ENCODE results near the gene ANKRD39.
"Not testable (repeated sequence)": the region's sequence is repeated elsewhere in the genome, so short reads cannot be mapped to it uniquely, and the experiment has no call there.

Gene ANKRD39

GRCh38 chr2:96895746-96896651, 38.2 kb upstream of the ANKRD39 start:
- H3K27ac ChIP-seq (ENCODE audit: low read length), result no peak overlapping the region
- H3K27me3 ChIP-seq (ENCODE audit: control insufficient read depth, insufficient read depth, low read length), result no peaks in the 10 kb centered on the region
- H3K4me3 ChIP-seq (ENCODE audit: low read length), result no peak overlapping the region
- no peaks in the 10 kb centered on the region for H3K9me3 ChIP-seq (ENCODE audit: control insufficient read depth, insufficient read depth, low read length)
- no CpG with 5 or more reads among the region's 18 CpGs for WGBS (ENCODE audit: insufficient coverage, insufficient read length)
- H3K4me1 ChIP-seq (ENCODE audit: control insufficient read depth, insufficient read depth, low read length), result peaks cover 11% of the 10 kb centered on the region
- H3K36me3 ChIP-seq (ENCODE audit: control insufficient read depth, insufficient read depth, low read length), result no peaks in the 10 kb centered on the region
- DNase-seq (ENCODE audit: low read depth, low spot score), result no peak

GRCh38 chr2:96895032-96895745, 37.4 kb upstream of the ANKRD39 start:
- Histone ChIP-seq H3K9me3 (ENCODE audit: control insufficient read depth, insufficient read depth, low read length) (no peaks in the 10 kb centered on the region), H3K27ac (ENCODE audit: low read length) (no peak overlapping the region), H3K27me3 (ENCODE audit: control insufficient read depth, insufficient read depth, low read length) (no peaks in the 10 kb centered on the region), H3K4me1 (ENCODE audit: control insufficient read depth, insufficient read depth, low read length) (peaks cover 11% of the 10 kb centered on the region), H3K4me3 (ENCODE audit: low read length) (no peak overlapping the region), H3K36me3 (ENCODE audit: control insufficient read depth, insufficient read depth, low read length) (no peaks in the 10 kb centered on the region)
- no peak for DNase-seq (ENCODE audit: low read depth, low spot score)
- WGBS (ENCODE audit: insufficient coverage, insufficient read length), result 100% methylated on average over 2 of the region's 10 CpGs

GRCh38 chr2:96894151-96894531, 36.3 kb upstream of the ANKRD39 start:
- H3K36me3 ChIP-seq (ENCODE audit: control insufficient read depth, insufficient read depth, low read length), result no peaks in the 10 kb centered on the region
- no peak overlapping the region for H3K27ac ChIP-seq (ENCODE audit: low read length)
- peaks cover 11% of the 10 kb centered on the region for H3K4me1 ChIP-seq (ENCODE audit: control insufficient read depth, insufficient read depth, low read length)
- no peak overlapping the region for H3K4me3 ChIP-seq (ENCODE audit: low read length)
- H3K27me3 ChIP-seq (ENCODE audit: control insufficient read depth, insufficient read depth, low read length), result no peaks in the 10 kb centered on the region
- WGBS (ENCODE audit: insufficient coverage, insufficient read length), result no CpG with 5 or more reads among the region's 3 CpGs
- H3K9me3 ChIP-seq (ENCODE audit: control insufficient read depth, insufficient read depth, low read length), result no peaks in the 10 kb centered on the region
- DNase-seq (ENCODE audit: low read depth, low spot score), result no peak

- H3K4me1 ChIP-seq (ENCODE audit: control insufficient read depth, insufficient read depth, low read length), result peaks cover 11% of the 10 kb centered on the region
- no CpG with 5 or more reads among the region's 16 CpGs for WGBS (ENCODE audit: insufficient coverage, insufficient read length)
These were observed 35.7 kb upstream of the ANKRD39 start for GRCh38 chr2:96893289-96894150.

GRCh38 chr2:96891591-96892333, 33.9 kb upstream of the ANKRD39 start:
- no peak overlapping the region for H3K4me3 ChIP-seq (ENCODE audit: low read length)
- no CpG with 5 or more reads among the region's 11 CpGs for WGBS (ENCODE audit: insufficient coverage, insufficient read length)
- H3K9me3 ChIP-seq (ENCODE audit: control insufficient read depth, insufficient read depth, low read length), result no peaks in the 10 kb centered on the region
- no peak for DNase-seq (ENCODE audit: low read depth, low spot score)
- H3K36me3 ChIP-seq (ENCODE audit: control insufficient read depth, insufficient read depth, low read length), result no peaks in the 10 kb centered on the region
- no peak overlapping the region for H3K27ac ChIP-seq (ENCODE audit: low read length)
- H3K27me3 ChIP-seq (ENCODE audit: control insufficient read depth, insufficient read depth, low read length), result no peaks in the 10 kb centered on the region
- H3K4me1 ChIP-seq (ENCODE audit: control insufficient read depth, insufficient read depth, low read length), result peaks cover 11% of the 10 kb centered on the region

More at GRCh38 chr2:96893289-96894150, 35.7 kb upstream of the ANKRD39 start:
- Histone ChIP-seq H3K27ac (ENCODE audit: low read length) (no peak overlapping the region), H3K9me3 (ENCODE audit: control insufficient read depth, insufficient read depth, low read length) (no peaks in the 10 kb centered on the region), H3K4me3 (ENCODE audit: low read length) (no peak overlapping the region), H3K27me3 (ENCODE audit: control insufficient read depth, insufficient read depth, low read length) (no peaks in the 10 kb centered on the region), H3K36me3 (ENCODE audit: control insufficient read depth, insufficient read depth, low read length) (no peaks in the 10 kb centered on the region)
- DNase-seq (ENCODE audit: low read depth, low spot score), result no peak

GRCh38 chr2:96890726-96891385, 33.0 kb upstream of the ANKRD39 start:
- WGBS (ENCODE audit: insufficient coverage, insufficient read length), result no CpG with 5 or more reads among the region's 6 CpGs
- H3K27ac ChIP-seq (ENCODE audit: low read length), result no peak overlapping the region
- H3K27me3 ChIP-seq (ENCODE audit: control insufficient read depth, insufficient read depth, low read length), result no peaks in the 10 kb centered on the region
- H3K4me1 ChIP-seq (ENCODE audit: control insufficient read depth, insufficient read depth, low read length), result peaks cover 9% of the 10 kb centered on the region
- H3K4me3 ChIP-seq (ENCODE audit: low read length), result no peak overlapping the region
- no peak for DNase-seq (ENCODE audit: low read depth, low spot score)
- H3K36me3 ChIP-seq (ENCODE audit: control insufficient read depth, insufficient read depth, low read length), result no peaks in the 10 kb centered on the region
- no peaks in the 10 kb centered on the region for H3K9me3 ChIP-seq (ENCODE audit: control insufficient read depth, insufficient read depth, low read length)

GRCh38 chr2:96890252-96890651, 32.4 kb upstream of the ANKRD39 start:
- no CpG with 5 or more reads among the region's 7 CpGs for WGBS (ENCODE audit: insufficient coverage, insufficient read length)
- Histone ChIP-seq H3K27me3 (ENCODE audit: control insufficient read depth, insufficient read depth, low read length) (no peaks in the 10 kb centered on the region), H3K36me3 (ENCODE audit: control insufficient read depth, insufficient read depth, low read length) (no peaks in the 10 kb centered on the region), H3K27ac (ENCODE audit: low read length) (no peak overlapping the region), H3K4me1 (ENCODE audit: control insufficient read depth, insufficient read depth, low read length) (peaks cover 4% of the 10 kb centered on the region; the same call in 1 of the 2 replicates), H3K4me3 (ENCODE audit: low read length) (no peak overlapping the region), H3K9me3 (ENCODE audit: control insufficient read depth, insufficient read depth, low read length) (no peaks in the 10 kb centered on the region)
- DNase-seq (ENCODE audit: low read depth, low spot score), result no peak

- not testable (repeated sequence) for H3K36me3 ChIP-seq (ENCODE audit: control insufficient read depth, insufficient read depth, low read length); H3K4me1 ChIP-seq (ENCODE audit: control insufficient read depth, insufficient read depth, low read length)
- 100% methylated on average over 1 of the region's 5 CpGs for WGBS (ENCODE audit: insufficient coverage, insufficient read length)
These were observed 31.7 kb upstream of the ANKRD39 start for GRCh38 chr2:96889502-96889901.

GRCh38 chr2:96888072-96889011, 30.5 kb upstream of the ANKRD39 start:
- no peak overlapping the region for H3K4me3 ChIP-seq (ENCODE audit: low read length)
- no peak for DNase-seq (ENCODE audit: low read depth, low spot score)
- H3K4me1 ChIP-seq (ENCODE audit: control insufficient read depth, insufficient read depth, low read length), result peaks cover 4% of the 10 kb centered on the region; the same call in 1 of the 2 replicates
- H3K27ac ChIP-seq (ENCODE audit: low read length), result no peak overlapping the region
- no peaks in the 10 kb centered on the region for H3K27me3 ChIP-seq (ENCODE audit: control insufficient read depth, insufficient read depth, low read length)
- H3K36me3 ChIP-seq (ENCODE audit: control insufficient read depth, insufficient read depth, low read length), result no peaks in the 10 kb centered on the region
- WGBS (ENCODE audit: insufficient coverage, insufficient read length), result no CpG with 5 or more reads among the region's 12 CpGs
- no peaks in the 10 kb centered on the region for H3K9me3 ChIP-seq (ENCODE audit: control insufficient read depth, insufficient read depth, low read length)

More at GRCh38 chr2:96889502-96889901, 31.7 kb upstream of the ANKRD39 start:
- not testable (repeated sequence) for DNase-seq (ENCODE audit: low read depth, low spot score); H3K27me3 ChIP-seq (ENCODE audit: control insufficient read depth, insufficient read depth, low read length); H3K4me3 ChIP-seq (ENCODE audit: low read length); H3K9me3 ChIP-seq (ENCODE audit: control insufficient read depth, insufficient read depth, low read length); H3K27ac ChIP-seq (ENCODE audit: low read length)

Data from iPS DF 6.9 (cell line).